Measurements from ENCODE around the gene MAT1A.

DNA sequence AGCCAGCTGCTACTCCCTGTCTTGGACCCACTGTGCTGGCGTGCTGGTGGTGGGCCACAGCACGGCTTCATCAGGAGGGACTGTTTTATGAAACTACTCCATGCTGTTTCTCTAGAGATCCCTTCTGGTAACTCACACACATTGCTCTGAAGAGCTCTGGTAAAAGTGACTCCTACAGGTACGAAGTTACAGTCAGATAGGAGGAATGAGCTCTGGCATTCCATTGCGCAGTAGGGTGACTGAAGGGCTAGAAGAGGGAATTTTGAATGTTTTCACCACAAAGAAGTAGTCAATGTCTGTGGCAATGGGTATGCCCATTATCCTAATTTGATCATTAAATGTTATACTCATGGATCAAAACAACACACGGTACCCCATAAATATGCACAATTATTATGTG is 609 bp downstream of the MAT1A start:
- no peak for TF ChIP-seq GLIS2 (tag by site-specific recombination; IDR thresholded peaks at IDR 0.05)
- TF ChIP-seq KLF1 (tag by site-specific recombination; IDR thresholded peaks at IDR 0.05) = no peak
- TF ChIP-seq, protein P1, sequence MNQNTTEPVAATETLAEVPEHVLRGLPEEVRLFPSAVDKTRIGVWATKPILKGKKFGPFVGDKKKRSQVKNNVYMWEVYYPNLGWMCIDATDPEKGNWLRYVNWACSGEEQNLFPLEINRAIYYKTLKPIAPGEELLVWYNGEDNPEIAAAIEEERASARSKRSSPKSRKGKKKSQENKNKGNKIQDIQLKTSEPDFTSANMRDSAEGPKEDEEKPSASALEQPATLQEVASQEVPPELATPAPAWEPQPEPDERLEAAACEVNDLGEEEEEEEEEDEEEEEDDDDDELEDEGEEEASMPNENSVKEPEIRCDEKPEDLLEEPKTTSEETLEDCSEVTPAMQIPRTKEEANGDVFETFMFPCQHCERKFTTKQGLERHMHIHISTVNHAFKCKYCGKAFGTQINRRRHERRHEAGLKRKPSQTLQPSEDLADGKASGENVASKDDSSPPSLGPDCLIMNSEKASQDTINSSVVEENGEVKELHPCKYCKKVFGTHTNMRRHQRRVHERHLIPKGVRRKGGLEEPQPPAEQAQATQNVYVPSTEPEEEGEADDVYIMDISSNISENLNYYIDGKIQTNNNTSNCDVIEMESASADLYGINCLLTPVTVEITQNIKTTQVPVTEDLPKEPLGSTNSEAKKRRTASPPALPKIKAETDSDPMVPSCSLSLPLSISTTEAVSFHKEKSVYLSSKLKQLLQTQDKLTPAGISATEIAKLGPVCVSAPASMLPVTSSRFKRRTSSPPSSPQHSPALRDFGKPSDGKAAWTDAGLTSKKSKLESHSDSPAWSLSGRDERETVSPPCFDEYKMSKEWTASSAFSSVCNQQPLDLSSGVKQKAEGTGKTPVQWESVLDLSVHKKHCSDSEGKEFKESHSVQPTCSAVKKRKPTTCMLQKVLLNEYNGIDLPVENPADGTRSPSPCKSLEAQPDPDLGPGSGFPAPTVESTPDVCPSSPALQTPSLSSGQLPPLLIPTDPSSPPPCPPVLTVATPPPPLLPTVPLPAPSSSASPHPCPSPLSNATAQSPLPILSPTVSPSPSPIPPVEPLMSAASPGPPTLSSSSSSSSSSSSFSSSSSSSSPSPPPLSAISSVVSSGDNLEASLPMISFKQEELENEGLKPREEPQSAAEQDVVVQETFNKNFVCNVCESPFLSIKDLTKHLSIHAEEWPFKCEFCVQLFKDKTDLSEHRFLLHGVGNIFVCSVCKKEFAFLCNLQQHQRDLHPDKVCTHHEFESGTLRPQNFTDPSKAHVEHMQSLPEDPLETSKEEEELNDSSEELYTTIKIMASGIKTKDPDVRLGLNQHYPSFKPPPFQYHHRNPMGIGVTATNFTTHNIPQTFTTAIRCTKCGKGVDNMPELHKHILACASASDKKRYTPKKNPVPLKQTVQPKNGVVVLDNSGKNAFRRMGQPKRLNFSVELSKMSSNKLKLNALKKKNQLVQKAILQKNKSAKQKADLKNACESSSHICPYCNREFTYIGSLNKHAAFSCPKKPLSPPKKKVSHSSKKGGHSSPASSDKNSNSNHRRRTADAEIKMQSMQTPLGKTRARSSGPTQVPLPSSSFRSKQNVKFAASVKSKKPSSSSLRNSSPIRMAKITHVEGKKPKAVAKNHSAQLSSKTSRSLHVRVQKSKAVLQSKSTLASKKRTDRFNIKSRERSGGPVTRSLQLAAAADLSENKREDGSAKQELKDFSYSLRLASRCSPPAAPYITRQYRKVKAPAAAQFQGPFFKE (tag by site-specific recombination; IDR thresholded peaks at IDR 0.05; ENCODE audit: borderline replicate concordance) = no peak
- no peak for TF ChIP-seq ZNF37A (tag by site-specific recombination; IDR thresholded peaks at IDR 0.05)
- no peak for TF ChIP-seq ZNF292 (tag by site-specific recombination; IDR thresholded peaks at IDR 0.05; ENCODE audit: borderline replicate concordance, low read depth)
- TF ChIP-seq ZNF391 (tag by site-specific recombination; IDR thresholded peaks at IDR 0.05; ENCODE audit: borderline replicate concordance, low read depth) = no peak
- TF ChIP-seq, protein P2, sequence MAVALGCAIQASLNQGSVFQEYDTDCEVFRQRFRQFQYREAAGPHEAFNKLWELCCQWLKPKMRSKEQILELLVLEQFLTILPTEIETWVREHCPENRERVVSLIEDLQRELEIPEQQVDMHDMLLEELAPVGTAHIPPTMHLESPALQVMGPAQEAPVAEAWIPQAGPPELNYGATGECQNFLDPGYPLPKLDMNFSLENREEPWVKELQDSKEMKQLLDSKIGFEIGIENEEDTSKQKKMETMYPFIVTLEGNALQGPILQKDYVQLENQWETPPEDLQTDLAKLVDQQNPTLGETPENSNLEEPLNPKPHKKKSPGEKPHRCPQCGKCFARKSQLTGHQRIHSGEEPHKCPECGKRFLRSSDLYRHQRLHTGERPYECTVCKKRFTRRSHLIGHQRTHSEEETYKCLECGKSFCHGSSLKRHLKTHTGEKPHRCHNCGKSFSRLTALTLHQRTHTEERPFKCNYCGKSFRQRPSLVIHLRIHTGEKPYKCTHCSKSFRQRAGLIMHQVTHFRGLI (tag by site-specific recombination; IDR thresholded peaks at IDR 0.05) = no peak
- TF ChIP-seq, protein P3, sequence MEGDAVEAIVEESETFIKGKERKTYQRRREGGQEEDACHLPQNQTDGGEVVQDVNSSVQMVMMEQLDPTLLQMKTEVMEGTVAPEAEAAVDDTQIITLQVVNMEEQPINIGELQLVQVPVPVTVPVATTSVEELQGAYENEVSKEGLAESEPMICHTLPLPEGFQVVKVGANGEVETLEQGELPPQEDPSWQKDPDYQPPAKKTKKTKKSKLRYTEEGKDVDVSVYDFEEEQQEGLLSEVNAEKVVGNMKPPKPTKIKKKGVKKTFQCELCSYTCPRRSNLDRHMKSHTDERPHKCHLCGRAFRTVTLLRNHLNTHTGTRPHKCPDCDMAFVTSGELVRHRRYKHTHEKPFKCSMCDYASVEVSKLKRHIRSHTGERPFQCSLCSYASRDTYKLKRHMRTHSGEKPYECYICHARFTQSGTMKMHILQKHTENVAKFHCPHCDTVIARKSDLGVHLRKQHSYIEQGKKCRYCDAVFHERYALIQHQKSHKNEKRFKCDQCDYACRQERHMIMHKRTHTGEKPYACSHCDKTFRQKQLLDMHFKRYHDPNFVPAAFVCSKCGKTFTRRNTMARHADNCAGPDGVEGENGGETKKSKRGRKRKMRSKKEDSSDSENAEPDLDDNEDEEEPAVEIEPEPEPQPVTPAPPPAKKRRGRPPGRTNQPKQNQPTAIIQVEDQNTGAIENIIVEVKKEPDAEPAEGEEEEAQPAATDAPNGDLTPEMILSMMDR (tag by site-specific recombination; IDR thresholded peaks at IDR 0.05) = no peak
- no peak for TF ChIP-seq ZNF184 (tag by site-specific recombination; IDR thresholded peaks at IDR 0.05)
- no peak for TF ChIP-seq ZBTB20 (tag by site-specific recombination; IDR thresholded peaks at IDR 0.05)
- TF ChIP-seq GLI4 (tag by site-specific recombination; IDR thresholded peaks at IDR 0.05) = no peak

All from HEK293 (cell line).